HepG2 (cell line): ENCODE results near the gene INF2. TPM values are rescaled to one million over a fixed set of nuclear protein-coding genes. Genes with fewer than 3 reads are reported as not detected.
A peak's percentile ranks its signal among the peaks of the same experiment; 100 is the strongest.

ENCODE experiments used
- ATAC-seq: fragments of 200-7000 bp; cut with Tn5 transposase; 3 replicates; pipeline ENCODE4 v1.9.1; 2020; ENCODE audit warnings: mild to moderate bottlenecking, moderate library complexity
- BruUV-seq: library from RNA; stranded (reverse); fragments of 400-500 nt; replicated peaks from 2 replicates; lab custom pipeline; 2021; lab: Mats Ljungman, UMichigan
- CTCF ChIA-PET: fragments of 300-600 bp; formaldehyde crosslinking; extraction: SDS; loops from one replicate; lab custom pipeline; 2021; ENCODE audit warnings: low total read pairs, inconsistent platforms, low intra/inter-chr PET ratio; lab: Yijun Ruan, JAX
- POLR2A ChIA-PET: fragments of 350-600 bp; sonication (Branson Sonifier 250); formaldehyde crosslinking; loops from one replicate; lab custom pipeline; 2020; ENCODE audit warnings: antibody characterized with exemption, inconsistent platforms; lab: Yijun Ruan, JAX
- DNase-seq: peaks from one replicate; pipeline ENCODE4 v3.0.0-alpha.2; 2015; ENCODE audit warnings: low spot score
- FAIRE-seq: peaks from 3 replicates; lab custom pipeline; 2011; peaks lifted over from hg19 to GRCh38; lab: Jason Lieb, UNC
- H2AFZ ChIP-seq: one replicate; pipeline ENCODE4 v1.6.1; 2011; ENCODE audit warnings: low read length, inconsistent platforms
- H3K27ac ChIP-seq: fragments of 300-600 bp; 3 replicates; pipeline ENCODE4 v1.8.0; 2011; ENCODE audit warnings: mixed run types, mild to moderate bottlenecking, mixed read lengths, low read length, inconsistent platforms; ENCODE audit not compliant: insufficient read depth; ENCODE audit errors: extremely low read length
- H3K27me3 ChIP-seq, 2 experiments: fragments of 200-600 bp in 1 of 2; 2 replicates in 1 of 2; 3 replicates in 1 of 2; pipeline versions ENCODE4 v1.6.0 to v1.8.0; 2011; ENCODE audit warnings: low read length in 2 of 2, mild to moderate bottlenecking in 2 of 2, moderate library complexity in 2 of 2, inconsistent platforms in 1 of 2; ENCODE audit not compliant: insufficient read depth in 2 of 2, control insufficient read depth in 1 of 2
- H3K36me3 ChIP-seq, 2 experiments: fragments of 200-600 bp in 1 of 2; replicated peaks in 1 of 2; 2 replicates in 1 of 2; 3 replicates in 1 of 2; pipeline versions ENCODE4 v1.5.1 to v1.8.0; 2011; ENCODE audit warnings: low read length in 2 of 2, inconsistent platforms in 1 of 2; ENCODE audit not compliant: insufficient read depth in 2 of 2, control insufficient read depth in 1 of 2
- H3K4me1 ChIP-seq: 2 replicates; pipeline ENCODE4 v1.5.1; 2012; ENCODE audit warnings: low read length, inconsistent platforms; ENCODE audit not compliant: insufficient read depth
- H3K4me2 ChIP-seq: 2 replicates; pipeline ENCODE4 v1.6.0; 2011; ENCODE audit warnings: low read depth, low read length, inconsistent platforms
- H3K4me3 ChIP-seq, 3 experiments: fragments of 200-600 bp in 1 of 3; sonication (generic), shearing (Covaris generic) in 1 of 3; replicated peaks in 1 of 3; 2 replicates each; pipeline ENCODE4 v1.5.1; 2011 to 2016; ENCODE audit warnings: low read length in 3 of 3, inconsistent platforms in 2 of 3, low read depth in 2 of 3, mild to moderate bottlenecking in 2 of 3, control low read depth in 1 of 3, mixed read lengths in 1 of 3; ENCODE audit not compliant: insufficient read depth in 1 of 3
- H3K79me2 ChIP-seq: one replicate; pipeline ENCODE4 v1.6.1; 2011; ENCODE audit warnings: low read length, inconsistent platforms; ENCODE audit not compliant: insufficient read depth
- H3K9ac ChIP-seq: 2 replicates; pipeline ENCODE4 v1.6.0; 2011; ENCODE audit warnings: mild to moderate bottlenecking, low read depth, low read length, inconsistent platforms; ENCODE audit not compliant: insufficient read depth
- H3K9me3 ChIP-seq: 2 replicates; pipeline ENCODE4 v1.5.1; 2012; ENCODE audit warnings: mild to moderate bottlenecking, low read length
- H4K20me1 ChIP-seq: 2 replicates; pipeline ENCODE4 v1.6.0; 2011; ENCODE audit warnings: inconsistent platforms, mild to moderate bottlenecking, low read length, moderate library complexity; ENCODE audit not compliant: insufficient read depth
- AHR ChIP-seq: IDR thresholded peaks from 2 replicates; pipeline ENCODE4 v1.6.1; 2018; ENCODE audit warnings: missing genetic modification reagents, missing compliant biosample characterization
- CC2D1A ChIP-seq: sonication (generic); formaldehyde crosslinking; IDR thresholded peaks from 2 replicates; pipeline ENCODE4 v1.8.1; 2023; ENCODE audit warnings: mild to moderate bottlenecking, missing genetic modification reagents
- HCFC1 ChIP-seq: fragments of 150-350 bp; IDR thresholded peaks from 2 replicates; pipeline ENCODE4 v1.6.1; 2014; ENCODE audit warnings: low read depth, low read length
- PPARG ChIP-seq: conservative IDR thresholded peaks from 2 replicates; pipeline ENCODE4 v1.6.1; 2016; ENCODE audit warnings: missing biosample characterization, missing genetic modification reagents
- RFXANK ChIP-seq: IDR thresholded peaks from 2 replicates; pipeline ENCODE4 v1.6.1; 2016
- SMARCC2 ChIP-seq: fragments of 450-650 bp; IDR thresholded peaks from 2 replicates; pipeline ENCODE4 v1.6.1; 2017; ENCODE audit warnings: antibody characterized with exemption, mild to moderate bottlenecking
- SRF ChIP-seq: IDR thresholded peaks from 2 replicates; pipeline ENCODE4 v1.6.1; 2011; ENCODE audit warnings: mild to moderate bottlenecking, low read depth, low read length, moderate library complexity
- SUZ12 ChIP-seq: fragments of 150-350 bp; IDR thresholded peaks from 2 replicates; pipeline ENCODE4 v1.6.1; 2014; ENCODE audit warnings: low read depth, low read length
- TFDP2 ChIP-seq: sonication (generic); formaldehyde crosslinking; IDR thresholded peaks from 2 replicates; pipeline ENCODE4 v1.4.0; 2020; ENCODE audit warnings: missing genetic modification reagents
- TMF1 ChIP-seq: sonication (generic); formaldehyde crosslinking; IDR thresholded peaks from 2 replicates; pipeline ENCODE4 v1.8.1; 2022; ENCODE audit warnings: low read depth, missing genetic modification reagents
- ZBTB38 ChIP-seq: sonication (generic); formaldehyde crosslinking; IDR thresholded peaks from 2 replicates; pipeline ENCODE4 v1.5.1; 2020; ENCODE audit warnings: mild to moderate bottlenecking, missing genetic modification reagents
- ZIK1 ChIP-seq: sonication (generic); formaldehyde crosslinking; IDR thresholded peaks from 2 replicates; pipeline ENCODE4 v1.5.0; 2020; ENCODE audit warnings: mild to moderate bottlenecking, low read depth, missing genetic modification reagents, borderline replicate concordance
- ZKSCAN1 ChIP-seq: fragments of 150-350 bp; IDR thresholded peaks from 2 replicates; pipeline ENCODE4 v1.6.1; 2014; ENCODE audit warnings: low read length
- ZNF17 ChIP-seq: sonication (generic); formaldehyde crosslinking; IDR thresholded peaks from 2 replicates; pipeline ENCODE4 v1.5.0; 2020; ENCODE audit warnings: mild to moderate bottlenecking, missing genetic modification reagents
- ZNF280B ChIP-seq: sonication (generic); formaldehyde crosslinking; IDR thresholded peaks from 2 replicates; pipeline ENCODE4 v1.5.0; 2020; ENCODE audit warnings: missing genetic modification reagents, mild to moderate bottlenecking, borderline replicate concordance
- ZNF574 ChIP-seq: sonication (generic); formaldehyde crosslinking; IDR thresholded peaks from 2 replicates; pipeline ENCODE4 v1.4.0; 2020; ENCODE audit warnings: missing genetic modification reagents
- ZNF616 ChIP-seq: sonication (generic); formaldehyde crosslinking; IDR thresholded peaks from 2 replicates; pipeline ENCODE4 v1.5.0; 2020; ENCODE audit warnings: low read depth, mild to moderate bottlenecking, missing genetic modification reagents
- ZNF747 ChIP-seq: sonication (generic); formaldehyde crosslinking; IDR thresholded peaks from 2 replicates; pipeline ENCODE4 v1.8.1; 2023; ENCODE audit warnings: missing genetic modification reagents, mild to moderate bottlenecking, borderline replicate concordance
- WGBS: methylation state at CpG from one replicate; pipeline ENCODE4 v1.1.6; 2017; ENCODE audit warnings: low lambda C conversion rate; 5-methylcytosine and 5-hydroxymethylcytosine counted together
- in situ Hi-C: cut with HindIII; loops from 2 replicates; pipeline ENCODE4 v1.10.0; 2017; ENCODE audit warnings: low pct_unique_long_range_greater_than_20kb; ENCODE audit not compliant: extremely low pct_ligation_motif_present
- intact Hi-C: fragments of 100-400 bp; cut with micrococcal nuclease; formaldehyde crosslinking; loops from one replicate; pipeline ENCODE4 v1.10.0; 2022; ENCODE audit not compliant: unreplicated experiment
- polyA plus RNA-seq, 8 experiments: library from polyadenylated mRNA; depleted of rRNA in 3 of 8; stranded (reverse) in 7 of 8; unstranded in 1 of 8; fragments of >200 nt; fragmentation: Illumina TruSeq in 4 of 8; extraction: Trizol in 4 of 8; gene quantifications; 2 replicates each; pipeline versions ENCODE4 v1.2.1 to v1.2.3, GENCODE V29; 2011 to 2016; ENCODE audit warnings: low read depth in 4 of 8, missing spikeins in 1 of 8, mixed read lengths in 1 of 8; ENCODE audit not compliant: insufficient read depth in 1 of 8
- total RNA-seq, 5 experiments: library from RNA; depleted of rRNA; stranded (reverse); fragments of >200 nt; fragmentation: Illumina TruSeq; extraction: Trizol; gene quantifications; 2 replicates each; pipeline ENCODE4 v1.2.3, GENCODE V29; 2016; ENCODE audit warnings: low read depth in 1 of 5

Gene INF2
- total and polyA plus RNA-seq, 2 of the 13 experiments (the other 11 are each of a cell fraction or from before 2014, with no cell fraction given), result 16.4 to 26.4 TPM

GRCh38 chr14:104735830-104736642 lies 46.6 kb downstream of the INF2 start:
- BruUV-seq, result no TSS peak
- peaks cover 72% of the 10 kb centered on the region for H3K4me1 ChIP-seq
- 29% methylated on average over 11 of the region's 26 CpGs for WGBS
- peak overlapping the region; percentile 58 for H3K9ac ChIP-seq
- in situ Hi-C loops, result no loop called here
- H4K20me1 ChIP-seq, result no peaks in the 10 kb centered on the region
- ATAC-seq (peak; percentile 61), DNase-seq (peak; percentile 81), FAIRE-seq (no peak)
- ChIA-PET POLR2A (interaction anchor here (0.9 to 7.7 kb wide), 7 partner anchors 8 to 70 kb away, joined by 3 to 68 read pairs (median 3); partner anchors contain the start of genes ADSS1 and SIVA1), CTCF (no interaction called here)
- intact Hi-C loops, result no loop called here
- no peaks in the 10 kb centered on the region for H3K27me3 ChIP-seq
- peak overlapping the region; percentile 79 for H3K27ac ChIP-seq
- no peak overlapping the region for H2AFZ ChIP-seq
- H3K4me3 ChIP-seq, result peak overlapping the region in 1 of 3 experiments; percentile 15; a peak in 2 of 6 replicates
- peak overlapping the region; percentile 42 for H3K4me2 ChIP-seq
- no peaks in the 10 kb centered on the region; a peak in 1 of 5 replicates for H3K36me3 ChIP-seq
- no peaks in the 10 kb centered on the region for H3K79me2 ChIP-seq
- H3K9me3 ChIP-seq, result no peaks in the 10 kb centered on the region
- TF ChIP-seq ZNF280B, result peak; percentile 85; the same call in 1 of the 2 replicates
- TF ChIP-seq ZBTB38 (CRISPR knock-in tag), result peak; percentile 99
- TF ChIP-seq SUZ12, result no peak
- TF ChIP-seq RFXANK (CRISPR knock-in tag), result 0 out of 2 replicates have a peak, but pooled peaks have one; percentile 35
- TF ChIP-seq ZNF574 (CRISPR knock-in tag), result peak; percentile 80
- TF ChIP-seq TMF1, result no peak; the same call in 1 of the 2 replicates
- TF ChIP-seq ZNF616 (CRISPR knock-in tag), result peak; percentile 88
- TF ChIP-seq ZNF747 (CRISPR knock-in tag), result peak; percentile 87
- no peak for TF ChIP-seq SMARCC2
- TF ChIP-seq SRF, result no peak
- peak; percentile 38; the same call in 1 of the 2 replicates for TF ChIP-seq ZNF17
- TF ChIP-seq PPARG (CRISPR knock-in tag), result peak; percentile 85; the same call in 1 of the 2 replicates
- no peak for TF ChIP-seq CC2D1A (CRISPR knock-in tag)
- no peak for TF ChIP-seq HCFC1
- TF ChIP-seq ZKSCAN1, result no peak
- peak; percentile 92 for TF ChIP-seq TFDP2 (CRISPR knock-in tag)
- TF ChIP-seq ZIK1, result no peak
- no peak for TF ChIP-seq AHR
